Esophagus muscularis mucosa (tissue), 4 donors: ENCODE data around the gene HPD. TPM values are rescaled to one million over a fixed set of nuclear protein-coding genes. Genes with fewer than 3 reads are reported as not detected.
A peak's percentile ranks its signal among the peaks of the same experiment; 100 is the strongest.

Experiments used
- DNase-seq: peaks from one replicate; pipeline ENCODE4 v3.0.0-alpha.2; 2017; ENCODE audit errors: extremely low spot score
- H3K27ac ChIP-seq, 4 donors: fragments of 200-600 bp; sonication (generic); replicated peaks in 1 of 4; 1 replicate in 3 of 4; 2 replicates in 1 of 4; pipeline ENCODE4 v1.5.1; 2016 to 2019; ENCODE audit warnings: mild to moderate bottlenecking in 1 of 4
- H3K27me3 ChIP-seq, 4 donors: fragments of 200-600 bp; sonication (generic); one replicate each; pipeline versions ENCODE4 v1.5.1 to v1.6.0; 2016 to 2019
- H3K36me3 ChIP-seq, 4 donors: fragments of 200-600 bp; sonication (generic); one replicate each; pipeline ENCODE4 v1.5.1; 2016 to 2019
- H3K4me1 ChIP-seq, 4 donors: fragments of 200-600 bp; sonication (generic); one replicate each; pipeline ENCODE4 v1.5.1; 2016 to 2019
- H3K4me3 ChIP-seq, 4 donors: fragments of 200-600 bp; sonication (generic); 1 replicate in 2 of 4; 2 replicates in 2 of 4; pipeline ENCODE4 v1.5.1; 2016 to 2019; ENCODE audit warnings: mild to moderate bottlenecking in 4 of 4, moderate library complexity in 1 of 4
- H3K9me3 ChIP-seq, 4 donors: fragments of 200-600 bp; sonication (generic); 1 replicate in 3 of 4; 2 replicates in 1 of 4; pipeline ENCODE4 v1.5.1; 2016 to 2019
- EP300 ChIP-seq: sonication (generic); formaldehyde crosslinking; IDR thresholded peaks from one replicate; pipeline ENCODE4 v1.6.1; 2017; ENCODE audit warnings: antibody characterized with exemption
- POLR2A ChIP-seq: fragments of 450-650 bp; IDR thresholded peaks from one replicate; pipeline ENCODE4 v1.6.1; 2017; ENCODE audit warnings: antibody characterized with exemption, moderate library complexity, mild to moderate bottlenecking, low read depth
- POLR2AphosphoS5 ChIP-seq, 2 donors: sonication (generic); formaldehyde crosslinking; IDR thresholded peaks; one replicate each; pipeline ENCODE4 v1.6.1; 2017; ENCODE audit warnings: antibody characterized with exemption in 2 of 2
- WGBS: methylation state at CpG from one replicate; pipeline ENCODE4 v1.1.5; 2018; 5-methylcytosine and 5-hydroxymethylcytosine counted together
- intact Hi-C: fragments of 100-400 bp; cut with DNase I; formaldehyde crosslinking; loops from one replicate; pipeline ENCODE4 v1.15.1; 2023
- total RNA-seq, 4 donors: library from RNA; depleted of rRNA; stranded (reverse); fragments of >200 nt; gene quantifications; one replicate each; pipeline versions ENCODE4 v1.1.0 to v1.2.1, GENCODE V29; 2016
- TF ChIP-seq, protein P1 (sequence below), 3 experiments: fragments of 200-600 bp in 2 of 3; fragments of 450-650 bp in 1 of 3; sonication (generic) in 2 of 3; IDR thresholded peaks; one replicate each; pipeline ENCODE4 v1.5.1; 2017 to 2019; ENCODE audit warnings: antibody characterized with exemption in 3 of 3, mild to moderate bottlenecking in 2 of 3, moderate library complexity in 1 of 3

HPD gene
- total RNA-seq, 4 donors from 2014 or later: 0.65 to 3.3 (median 1.3) TPM

DNA sequence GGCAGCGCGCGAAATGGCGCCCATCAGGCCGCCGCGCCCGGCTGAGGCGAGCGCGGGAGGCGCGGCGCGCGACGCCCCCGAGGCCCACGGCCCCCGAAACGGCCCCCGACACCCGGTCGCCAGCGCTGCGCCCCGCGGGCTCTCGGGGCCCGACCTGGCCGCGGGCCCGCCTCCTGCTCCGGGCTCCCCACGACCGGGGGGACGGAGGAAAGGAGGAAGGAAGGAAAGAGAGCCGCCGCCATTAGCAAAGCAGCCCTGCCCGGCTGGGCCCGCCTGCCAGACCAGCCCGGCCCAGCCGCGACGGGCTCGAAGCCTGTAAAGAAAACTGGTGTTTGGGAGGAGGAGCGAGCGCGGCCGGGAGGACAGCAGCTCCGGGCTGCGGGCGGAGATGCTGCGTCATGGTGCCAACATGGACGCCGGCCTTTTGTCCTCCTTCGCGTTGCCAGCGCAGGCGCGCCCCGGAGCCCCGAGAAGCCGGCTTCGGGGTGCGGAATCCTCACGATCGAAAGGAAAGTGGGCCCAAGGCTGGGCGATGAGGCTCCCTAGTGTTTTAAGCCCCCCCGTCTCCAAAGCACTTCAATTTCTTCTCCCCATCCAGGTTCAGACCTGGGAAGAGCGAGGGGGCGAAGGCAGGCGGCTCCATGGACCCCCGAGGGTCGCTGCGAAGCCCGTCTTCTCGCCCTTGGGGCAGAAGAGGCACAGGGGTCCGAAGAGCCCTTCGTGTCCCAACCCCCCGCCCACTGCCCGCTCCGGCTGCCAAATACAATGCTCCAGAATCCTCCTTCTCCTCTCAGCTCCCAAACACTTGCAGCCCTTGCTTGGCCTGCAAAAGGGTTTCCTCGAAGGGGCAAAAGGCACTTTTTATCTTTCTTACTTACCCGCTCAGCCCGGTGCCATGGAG, 57.7 kb downstream of the HPD start:
- intact Hi-C loops: no loop called here
- Histone ChIP-seq H3K36me3 (peaks cover 0 to 4% (median 2%) of the 10 kb centered on the region in 4 donors), H3K9me3 (no peaks in the 10 kb centered on the region), H3K4me3 (peak overlapping the region; percentile 65 to 94 (median 84)), H3K27ac (peak overlapping the region; percentile 97 to 100 (median 100)), H3K27me3 (no peaks in the 10 kb centered on the region), H3K4me1 (peaks cover 43 to 57% (median 47%) of the 10 kb centered on the region in 4 donors)
- TF ChIP-seq POLR2AphosphoS5 (IDR thresholded peaks at IDR 0.05) (peak in 1 of 2 donors; percentile 69), POLR2A (peak; percentile 43), EP300 (no peak)
- TF ChIP-seq, protein P1, sequence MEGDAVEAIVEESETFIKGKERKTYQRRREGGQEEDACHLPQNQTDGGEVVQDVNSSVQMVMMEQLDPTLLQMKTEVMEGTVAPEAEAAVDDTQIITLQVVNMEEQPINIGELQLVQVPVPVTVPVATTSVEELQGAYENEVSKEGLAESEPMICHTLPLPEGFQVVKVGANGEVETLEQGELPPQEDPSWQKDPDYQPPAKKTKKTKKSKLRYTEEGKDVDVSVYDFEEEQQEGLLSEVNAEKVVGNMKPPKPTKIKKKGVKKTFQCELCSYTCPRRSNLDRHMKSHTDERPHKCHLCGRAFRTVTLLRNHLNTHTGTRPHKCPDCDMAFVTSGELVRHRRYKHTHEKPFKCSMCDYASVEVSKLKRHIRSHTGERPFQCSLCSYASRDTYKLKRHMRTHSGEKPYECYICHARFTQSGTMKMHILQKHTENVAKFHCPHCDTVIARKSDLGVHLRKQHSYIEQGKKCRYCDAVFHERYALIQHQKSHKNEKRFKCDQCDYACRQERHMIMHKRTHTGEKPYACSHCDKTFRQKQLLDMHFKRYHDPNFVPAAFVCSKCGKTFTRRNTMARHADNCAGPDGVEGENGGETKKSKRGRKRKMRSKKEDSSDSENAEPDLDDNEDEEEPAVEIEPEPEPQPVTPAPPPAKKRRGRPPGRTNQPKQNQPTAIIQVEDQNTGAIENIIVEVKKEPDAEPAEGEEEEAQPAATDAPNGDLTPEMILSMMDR (IDR thresholded peaks at IDR 0.05): no peak
- 0% methylated on average over 38 of the region's 86 CpGs for WGBS
- DNase-seq: no peak

DNA sequence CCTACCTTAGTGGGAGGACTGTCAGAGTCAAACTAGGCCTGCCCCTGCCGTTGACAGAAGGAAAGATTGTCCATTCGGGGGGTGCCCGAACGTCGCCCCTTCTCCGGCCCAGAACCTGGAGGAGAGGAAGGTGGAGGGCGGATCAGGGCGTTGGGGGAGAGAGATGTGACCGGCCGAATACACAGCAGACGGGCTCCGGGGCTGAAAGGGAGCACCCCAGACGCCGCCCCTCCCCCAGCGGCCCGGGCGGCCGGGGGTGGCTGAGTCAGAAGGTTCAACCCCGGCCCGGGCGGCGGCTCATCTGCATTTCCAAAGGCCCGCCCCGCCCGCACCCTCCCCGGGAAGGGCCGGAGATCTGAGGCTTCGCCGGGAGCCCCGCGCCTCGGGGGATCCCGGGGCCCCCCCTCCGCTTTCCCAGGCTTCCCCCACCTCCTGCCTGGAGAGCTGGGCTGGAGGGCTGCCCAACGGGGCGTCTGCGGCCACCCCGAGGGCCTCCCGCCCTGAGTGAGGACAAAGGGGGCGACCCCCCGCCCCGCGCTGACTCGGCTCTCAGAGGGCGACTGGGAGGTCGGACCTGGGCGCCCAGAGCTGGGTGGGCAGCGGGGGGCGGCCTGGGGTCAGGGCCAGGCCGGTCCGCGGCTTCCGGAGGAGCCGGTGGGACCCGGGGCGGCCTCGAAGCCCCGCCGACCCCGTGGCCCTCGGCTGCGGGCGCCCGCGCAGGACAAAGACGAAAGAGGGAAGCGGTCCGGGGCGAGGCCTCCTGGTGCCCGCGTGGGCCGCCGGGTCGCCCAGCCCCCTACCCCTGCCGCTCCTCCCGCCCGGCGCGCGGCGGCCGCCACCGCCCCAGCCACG, 58.6 kb downstream of the HPD start:
- WGBS: 0% methylated on average over 6 of the region's 84 CpGs
- TF ChIP-seq POLR2AphosphoS5 (IDR thresholded peaks at IDR 0.05) (peak in 1 of 2 donors; percentile 68), POLR2A (peak; percentile 76), EP300 (no peak)
- TF ChIP-seq, protein P1 (IDR thresholded peaks at IDR 0.05): no peak
- intact Hi-C loops: no loop called here
- Histone ChIP-seq H3K27ac (peak overlapping the region; percentile 97 to 100 (median 100)), H3K4me1 (peaks cover 45 to 57% (median 48%) of the 10 kb centered on the region in 4 donors), H3K9me3 (no peaks in the 10 kb centered on the region), H3K36me3 (peaks cover 0 to 12% (median 9%) of the 10 kb centered on the region in 4 donors), H3K4me3 (peak overlapping the region; percentile 65 to 94 (median 84)), H3K27me3 (no peaks in the 10 kb centered on the region)
- peak; percentile 96 for DNase-seq

DNA sequence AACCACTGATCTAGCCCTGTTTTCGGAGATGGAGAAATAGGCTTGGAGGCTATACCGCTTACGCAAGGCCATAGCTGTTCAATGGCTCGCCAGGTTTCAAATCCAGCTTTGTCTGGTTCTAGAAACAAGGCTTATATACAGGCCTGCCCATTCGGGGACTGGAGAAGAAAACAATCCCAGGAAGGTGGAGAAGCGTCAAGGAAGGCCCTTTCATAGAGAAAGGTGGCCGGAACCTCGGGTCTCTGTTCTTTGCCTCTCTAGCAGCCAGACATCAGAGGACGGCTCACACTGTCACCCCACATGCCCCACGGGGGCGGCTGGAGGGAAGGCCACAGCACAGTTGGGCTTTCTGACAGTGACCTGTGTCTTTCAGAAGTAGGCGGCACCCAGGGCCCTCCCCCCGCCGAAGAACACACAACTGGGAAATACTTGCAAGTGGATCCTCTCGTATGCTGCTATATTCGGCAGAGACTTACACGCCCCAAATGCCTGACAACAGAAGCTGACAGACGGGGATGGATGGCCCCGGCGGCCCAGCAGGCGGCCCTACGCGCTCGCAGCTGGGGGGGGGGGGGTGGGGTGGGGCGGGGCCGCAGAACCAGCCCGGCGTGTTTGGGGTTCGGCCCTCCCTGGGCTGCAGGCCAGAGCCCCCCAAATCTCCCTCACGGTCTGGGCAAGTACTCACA, 59.4 kb downstream of the HPD start:
- peak overlapping the region; percentile 97 to 100 (median 100) for H3K27ac ChIP-seq
- H3K27me3 ChIP-seq: no peaks in the 10 kb centered on the region
- peaks cover 53 to 61% (median 54%) of the 10 kb centered on the region in 4 donors for H3K4me1 ChIP-seq
- H3K4me3 ChIP-seq: peak overlapping the region; percentile 65 to 94 (median 84)
- TF ChIP-seq POLR2A (peak; percentile 26), EP300 (no peak), POLR2AphosphoS5 (IDR thresholded peaks at IDR 0.05) (peak in 1 of 2 donors; percentile 63)
- no peaks in the 10 kb centered on the region for H3K9me3 ChIP-seq
- DNase-seq: peak; percentile 94
- intact Hi-C loops: no loop called here
- peaks cover 0 to 12% (median 9%) of the 10 kb centered on the region in 4 donors for H3K36me3 ChIP-seq
- WGBS: 32% methylated on average over 8 of the region's 30 CpGs

DNA sequence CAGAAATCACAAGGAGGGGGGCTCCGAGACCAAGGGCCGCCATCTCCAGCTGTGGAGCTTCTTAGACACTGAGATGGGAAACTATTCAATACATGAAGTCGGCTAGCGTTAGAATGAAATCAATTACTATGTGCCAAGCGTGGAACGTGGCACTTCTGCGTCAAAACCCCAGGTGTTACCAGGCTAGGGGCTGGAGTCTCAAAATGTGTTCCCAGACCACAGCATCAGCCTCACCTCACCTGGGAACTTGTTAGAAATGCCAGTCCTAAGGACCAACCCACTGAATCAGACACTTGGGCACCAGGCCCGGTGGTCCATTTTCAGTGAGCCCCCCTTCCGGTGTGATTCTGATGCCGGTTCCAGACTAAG, 59.9 kb downstream of the HPD start:
- intact Hi-C loops: no loop called here
- TF ChIP-seq, protein P1 (IDR thresholded peaks at IDR 0.05): no peak
- TF ChIP-seq EP300: no peak
- no peak for TF ChIP-seq POLR2AphosphoS5 (IDR thresholded peaks at IDR 0.05)
- no peak for TF ChIP-seq POLR2A
- 32% methylated on average over 10 of the region's 10 CpGs for WGBS
- peaks cover 0 to 12% (median 9%) of the 10 kb centered on the region in 4 donors for H3K36me3 ChIP-seq
- peak overlapping the region; percentile 97 to 100 (median 100) for H3K27ac ChIP-seq
- H3K27me3 ChIP-seq: no peaks in the 10 kb centered on the region
- H3K9me3 ChIP-seq: no peaks in the 10 kb centered on the region
- H3K4me3 ChIP-seq: peak overlapping the region; percentile 65 to 94 (median 84)
- DNase-seq: no peak
- H3K4me1 ChIP-seq: peaks cover 57 to 67% (median 59%) of the 10 kb centered on the region in 4 donors
